Right lobe of liver (tissue), 6 donors: ENCODE results near the gene CACNB1. TPM values are rescaled to one million over a fixed set of nuclear protein-coding genes. Genes with fewer than 3 reads are reported as not detected.
"Not testable (repeated sequence)": the region's sequence is repeated elsewhere in the genome, so short reads cannot be mapped to it uniquely, and the experiment has no call there.

Experiments used
- ATAC-seq, 4 donors: fragments of 200-7000 bp; cut with Tn5 transposase; one replicate each; pipeline ENCODE4 v1.9.1; 2020; ENCODE audit warnings: mild to moderate bottlenecking in 4 of 4, moderate library complexity in 4 of 4
- DNase-seq, 3 donors: peaks; one replicate each; pipeline ENCODE4 v3.0.0-alpha.2; 2020
- H3K27ac ChIP-seq, 3 donors: fragments of 200-600 bp; one replicate each; pipeline ENCODE4 v1.8.0; 2022
- H3K27me3 ChIP-seq, 2 donors: fragments of 200-600 bp; one replicate each; pipeline ENCODE4 v1.8.0; 2022
- H3K36me3 ChIP-seq, 4 donors: fragments of 200-600 bp; sonication (generic) in 1 of 4; one replicate each; pipeline versions ENCODE4 v1.5.1 to v1.8.0; 2017 to 2022; ENCODE audit warnings: control low read depth in 1 of 4
- H3K4me1 ChIP-seq, 4 donors: fragments of 200-600 bp; sonication (generic) in 1 of 4; one replicate each; pipeline versions ENCODE4 v1.5.1 to v1.8.0; 2017 to 2022; ENCODE audit warnings: control low read depth in 1 of 4
- H3K4me3 ChIP-seq, 3 donors: fragments of 200-600 bp; one replicate each; pipeline ENCODE4 v1.8.0; 2022
- H3K9me3 ChIP-seq, 4 donors: fragments of 200-600 bp; sonication (generic) in 1 of 4; one replicate each; pipeline versions ENCODE4 v1.5.1 to v1.8.0; 2017 to 2022; ENCODE audit warnings: control low read depth in 1 of 4
- POLR2A ChIP-seq: fragments of 450-650 bp; IDR thresholded peaks from one replicate; pipeline ENCODE4 v1.6.1; 2017; ENCODE audit warnings: antibody characterized with exemption, mild to moderate bottlenecking
- WGBS: methylation state at CpG from one replicate; pipeline ENCODE4 v1.1.6; 2018; ENCODE audit warnings: low coverage, low lambda C conversion rate; ENCODE audit not compliant: insufficient coverage; ENCODE audit errors: missing lambda C conversion rate; 5-methylcytosine and 5-hydroxymethylcytosine counted together
- intact Hi-C, 2 donors: fragments of 100-400 bp; cut with DNase I; formaldehyde crosslinking; loops; one replicate each; pipeline versions ENCODE4 v1.11.2 to v1.14.1; 2022
- total RNA-seq, 6 experiments: library from RNA; depleted of rRNA in 2 of 6; stranded (reverse); fragments of >200 nt in 2 of 6; fragmentation: NEBNext Ultra II Directional in 3 of 6; extraction: Animal tissue kit (Norgen Biotek cat#: 25700) in 3 of 6; gene quantifications; one replicate each; pipeline versions ENCODE4 v1.1.0 to v1.2.4, GENCODE V29; 2016 to 2023
- TF ChIP-seq, protein P1 (sequence below), 4 donors: fragments of 200-600 bp in 3 of 4; fragments of 450-650 bp in 1 of 4; IDR thresholded peaks; one replicate each; pipeline versions ENCODE4 v1.5.1 to v1.8.0; 2016 to 2022; ENCODE audit warnings: antibody characterized with exemption in 4 of 4, mild to moderate bottlenecking in 2 of 4
- donor health status: DM: no; HTN: yes; CAD: no.
- donor health status: DM: no; HTN: no; CAD: no.
- donor health status: DM: no; HTN: no; CAD: no.
- donor health status: DM: no; HTN: yes; CAD: no.
- donor health status: DM: no; HTN: yes; CAD: no.

The CACNB1 gene
- total RNA-seq, 6 experiments from 2014 or later = 0.18 to 1.3 (median 0.27) TPM; not detected in 1

GRCh38 chr17:39132192-39132610 is 65.3 kb downstream of the CACNB1 start:
- no peak for DNase-seq
- no peaks in the 10 kb centered on the region for H3K4me1 ChIP-seq
- no peak overlapping the region for H3K27ac ChIP-seq
- H3K4me3 ChIP-seq = no peak overlapping the region
- H3K9me3 ChIP-seq = no peaks in the 10 kb centered on the region
- H3K36me3 ChIP-seq = no peaks in the 10 kb centered on the region
- 86% methylated on average over 6 of the region's 7 CpGs for WGBS
- no peaks in the 10 kb centered on the region for H3K27me3 ChIP-seq
- intact Hi-C loops = no loop called here
- no peak for ATAC-seq
- TF ChIP-seq, protein P1, sequence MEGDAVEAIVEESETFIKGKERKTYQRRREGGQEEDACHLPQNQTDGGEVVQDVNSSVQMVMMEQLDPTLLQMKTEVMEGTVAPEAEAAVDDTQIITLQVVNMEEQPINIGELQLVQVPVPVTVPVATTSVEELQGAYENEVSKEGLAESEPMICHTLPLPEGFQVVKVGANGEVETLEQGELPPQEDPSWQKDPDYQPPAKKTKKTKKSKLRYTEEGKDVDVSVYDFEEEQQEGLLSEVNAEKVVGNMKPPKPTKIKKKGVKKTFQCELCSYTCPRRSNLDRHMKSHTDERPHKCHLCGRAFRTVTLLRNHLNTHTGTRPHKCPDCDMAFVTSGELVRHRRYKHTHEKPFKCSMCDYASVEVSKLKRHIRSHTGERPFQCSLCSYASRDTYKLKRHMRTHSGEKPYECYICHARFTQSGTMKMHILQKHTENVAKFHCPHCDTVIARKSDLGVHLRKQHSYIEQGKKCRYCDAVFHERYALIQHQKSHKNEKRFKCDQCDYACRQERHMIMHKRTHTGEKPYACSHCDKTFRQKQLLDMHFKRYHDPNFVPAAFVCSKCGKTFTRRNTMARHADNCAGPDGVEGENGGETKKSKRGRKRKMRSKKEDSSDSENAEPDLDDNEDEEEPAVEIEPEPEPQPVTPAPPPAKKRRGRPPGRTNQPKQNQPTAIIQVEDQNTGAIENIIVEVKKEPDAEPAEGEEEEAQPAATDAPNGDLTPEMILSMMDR (IDR thresholded peaks at IDR 0.05) = no peak

DNA sequence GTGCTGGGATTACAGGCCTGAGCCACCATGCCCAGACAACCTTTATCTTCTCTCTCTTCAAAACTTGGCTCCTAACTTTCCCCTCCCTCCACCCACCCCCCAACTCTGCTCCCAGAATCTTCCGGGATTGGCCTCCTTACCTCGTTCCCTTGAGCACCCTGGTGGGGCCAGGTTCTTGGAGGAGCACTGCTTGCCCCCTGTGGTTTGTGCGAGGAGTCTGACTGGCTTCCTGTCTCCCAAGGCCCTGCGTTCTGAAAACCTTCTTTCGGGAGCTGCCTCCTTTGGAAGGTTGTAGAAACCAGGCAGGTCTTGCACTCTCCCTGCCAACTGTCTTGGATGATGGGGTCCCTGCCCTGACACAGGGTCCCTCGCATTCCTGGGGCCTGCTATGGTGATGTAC is 65.9 kb downstream of the CACNB1 start:
- TF ChIP-seq POLR2A = no peak
- DNase-seq = no peak
- intact Hi-C loops = no loop called here
- WGBS = 60% methylated on average over 5 of the region's 6 CpGs
- no peak overlapping the region for H3K27ac ChIP-seq
- H3K36me3 ChIP-seq = no peaks in the 10 kb centered on the region
- H3K4me3 ChIP-seq = no peak overlapping the region
- no peak for ATAC-seq
- H3K4me1 ChIP-seq = no peaks in the 10 kb centered on the region
- H3K9me3 ChIP-seq = no peaks in the 10 kb centered on the region
- H3K27me3 ChIP-seq = no peaks in the 10 kb centered on the region

DNA sequence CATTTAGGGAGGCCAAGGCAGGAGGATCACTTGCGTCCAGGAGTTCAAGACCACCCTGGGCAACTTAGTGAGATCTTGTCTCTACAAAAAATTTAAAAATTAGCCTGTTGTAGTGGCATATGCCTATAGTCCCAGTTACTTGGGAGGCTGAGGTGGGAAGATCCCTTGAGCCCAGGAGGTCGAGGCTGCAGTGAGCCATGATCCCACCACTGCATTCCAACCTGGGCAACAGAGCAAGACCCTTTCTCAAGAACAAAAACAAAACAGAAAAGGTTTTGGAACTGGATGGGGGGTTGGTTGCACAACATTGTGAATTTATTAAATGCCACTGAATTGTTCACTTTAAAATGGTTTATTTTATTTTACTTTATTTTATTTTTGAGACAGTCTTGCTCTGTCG is 67.3 kb downstream of the CACNB1 start:
- ATAC-seq (no peak), DNase-seq (no peak)
- no peak overlapping the region for H3K4me3 ChIP-seq
- no peak overlapping the region for H3K27ac ChIP-seq
- no peaks in the 10 kb centered on the region for H3K9me3 ChIP-seq
- intact Hi-C loops = no loop called here
- WGBS = 71% methylated on average over 2 of the region's 3 CpGs
- H3K27me3 ChIP-seq = no peaks in the 10 kb centered on the region
- H3K4me1 ChIP-seq = no peaks in the 10 kb centered on the region
- H3K36me3 ChIP-seq = no peaks in the 10 kb centered on the region
- TF ChIP-seq POLR2A = no peak
- TF ChIP-seq, protein P1 (IDR thresholded peaks at IDR 0.05) = no peak

GRCh38 chr17:39129544-39129943 is 67.9 kb downstream of the CACNB1 start:
- H3K9me3 ChIP-seq, intact Hi-C loops, DNase-seq, H3K27ac ChIP-seq, H3K36me3 ChIP-seq, H3K4me3 ChIP-seq, H3K4me1 ChIP-seq, ATAC-seq, H3K27me3 ChIP-seq: not testable (repeated sequence)
- 81% methylated on average over 6 of the region's 6 CpGs for WGBS

DNA sequence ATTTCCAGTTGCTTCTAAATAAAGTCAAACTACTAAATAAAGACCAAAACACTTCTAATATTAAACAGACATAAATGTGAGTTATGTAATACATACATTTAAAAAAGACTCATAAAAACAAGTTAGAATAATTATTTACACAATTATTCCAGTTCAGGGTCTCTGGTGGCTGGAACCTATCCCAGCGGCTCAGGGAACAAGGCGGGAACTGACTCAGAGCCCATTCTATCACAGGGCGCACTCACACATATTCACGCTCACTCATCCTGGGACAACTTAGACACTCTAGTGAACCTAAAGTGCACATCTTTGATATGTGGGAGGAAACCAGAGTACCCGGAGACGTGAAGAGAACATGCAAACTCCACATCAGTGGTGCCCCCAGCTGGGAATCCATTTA is 71.0 kb downstream of the CACNB1 start:
- DNase-seq = no peak

More for the DNA sequence above, 71.0 kb downstream of the CACNB1 start:
- intact Hi-C loops = no loop called here
- ATAC-seq = no peak
- Histone ChIP-seq H3K27ac (no peak overlapping the region), H3K9me3 (no peaks in the 10 kb centered on the region), H3K36me3 (no peaks in the 10 kb centered on the region), H3K4me3 (no peak overlapping the region), H3K4me1 (no peaks in the 10 kb centered on the region), H3K27me3 (no peaks in the 10 kb centered on the region)
- TF ChIP-seq, protein P1 (IDR thresholded peaks at IDR 0.05) = no peak
- TF ChIP-seq POLR2A = no peak
- WGBS = 63% methylated on average over 5 of the region's 6 CpGs
